ENCODE measurements around the gene CRYM.

CRYM gene

GRCh38 chr16:21262779-21263639 lies 15.1 kb downstream of the CRYM start:
- H3K27me3 ChIP-seq (ENCODE audit: low read length), result no peaks in the 10 kb centered on the region
- no peaks in the 10 kb centered on the region for H3K9me3 ChIP-seq (ENCODE audit: insufficient read depth, low read length)
- H3K36me3 ChIP-seq (ENCODE audit: low read length), result no peaks in the 10 kb centered on the region
- H3K79me2 ChIP-seq (ENCODE audit: insufficient read depth, low read length), result no peaks in the 10 kb centered on the region
- H3K9ac ChIP-seq (ENCODE audit: low read length), result no peak overlapping the region
- no peak overlapping the region for H3K4me3 ChIP-seq (ENCODE audit: insufficient read depth, low read length, poor library complexity, severe bottlenecking)
- H2AFZ ChIP-seq (ENCODE audit: low read depth, low read length, severe bottlenecking), result no peak overlapping the region
- TF ChIP-seq EZH2phosphoT487 (conservative IDR thresholded peaks at IDR 0.05; ENCODE audit: low read length), result no peak
- TF ChIP-seq CTCF (IDR thresholded peaks at IDR 0.05; ENCODE audit: insufficient read depth, low read length, poor library complexity, severe bottlenecking), result no peak
- no peaks in the 10 kb centered on the region for H3F3A ChIP-seq (ENCODE audit: insufficient read depth)
- H3K27ac ChIP-seq (ENCODE audit: low read depth, low read length), result no peak overlapping the region
- no peaks in the 10 kb centered on the region for H3K9me2 ChIP-seq (replicated peaks; ENCODE audit: insufficient read depth, low read length)
- H3K4me2 ChIP-seq (ENCODE audit: low read depth, low read length, poor library complexity, severe bottlenecking), result no peak overlapping the region
- no peaks in the 10 kb centered on the region for H4K20me1 ChIP-seq (ENCODE audit: low read depth, low read length)

GRCh38 chr16:21260870-21261791 lies 17.0 kb downstream of the CRYM start:
- H3K9me3 ChIP-seq (ENCODE audit: insufficient read depth, low read length), result no peaks in the 10 kb centered on the region
- H3K27ac ChIP-seq (ENCODE audit: low read depth, low read length), result no peak overlapping the region
- no peaks in the 10 kb centered on the region for H3K27me3 ChIP-seq (ENCODE audit: low read length)
- H3F3A ChIP-seq (ENCODE audit: insufficient read depth), result no peaks in the 10 kb centered on the region
- no peak for TF ChIP-seq CTCF (IDR thresholded peaks at IDR 0.05; ENCODE audit: insufficient read depth, low read length, poor library complexity, severe bottlenecking)
- no peak for TF ChIP-seq EZH2phosphoT487 (conservative IDR thresholded peaks at IDR 0.05; ENCODE audit: low read length)
- no peak overlapping the region for H3K4me3 ChIP-seq (ENCODE audit: insufficient read depth, low read length, poor library complexity, severe bottlenecking)
- no peak overlapping the region for H2AFZ ChIP-seq (ENCODE audit: low read depth, low read length, severe bottlenecking)
- H3K9ac ChIP-seq (ENCODE audit: low read length), result no peak overlapping the region
- H3K9me2 ChIP-seq (replicated peaks; ENCODE audit: insufficient read depth, low read length), result no peaks in the 10 kb centered on the region
- H4K20me1 ChIP-seq (ENCODE audit: low read depth, low read length), result no peaks in the 10 kb centered on the region
- H3K79me2 ChIP-seq (ENCODE audit: insufficient read depth, low read length), result no peaks in the 10 kb centered on the region
- H3K36me3 ChIP-seq (ENCODE audit: low read length), result no peaks in the 10 kb centered on the region
- H3K4me2 ChIP-seq (ENCODE audit: low read depth, low read length, poor library complexity, severe bottlenecking), result no peak overlapping the region

GRCh38 chr16:21257284-21257683 lies 20.8 kb downstream of the CRYM start:
- Histone ChIP-seq H3K4me3 (ENCODE audit: insufficient read depth, low read length, poor library complexity, severe bottlenecking) (no peak overlapping the region), H3F3A (ENCODE audit: insufficient read depth) (no peaks in the 10 kb centered on the region), H3K27me3 (ENCODE audit: low read length) (no peaks in the 10 kb centered on the region), H3K27ac (ENCODE audit: low read depth, low read length) (no peak overlapping the region), H3K79me2 (ENCODE audit: insufficient read depth, low read length) (no peaks in the 10 kb centered on the region), H3K36me3 (ENCODE audit: low read length) (no peaks in the 10 kb centered on the region), H3K4me2 (ENCODE audit: low read depth, low read length, poor library complexity, severe bottlenecking) (no peak overlapping the region), H2AFZ (ENCODE audit: low read depth, low read length, severe bottlenecking) (no peak overlapping the region), H3K9me2 (replicated peaks; ENCODE audit: insufficient read depth, low read length) (no peaks in the 10 kb centered on the region), H3K9ac (ENCODE audit: low read length) (no peak overlapping the region), H4K20me1 (ENCODE audit: low read depth, low read length) (no peaks in the 10 kb centered on the region), H3K9me3 (ENCODE audit: insufficient read depth, low read length) (no peaks in the 10 kb centered on the region)
- TF ChIP-seq CTCF (IDR thresholded peaks at IDR 0.05; ENCODE audit: insufficient read depth, low read length, poor library complexity, severe bottlenecking) (no peak), EZH2phosphoT487 (conservative IDR thresholded peaks at IDR 0.05; ENCODE audit: low read length) (no peak)
